ENCODE results near the gene MGLL.

The MGLL gene

GRCh38 chr3:127718916-127719290 lies 103.4 kb downstream of the MGLL start:
- no peak overlapping the region for H3K4me3 ChIP-seq
- H3K27ac ChIP-seq = no peak overlapping the region

GRCh38 chr3:127718245-127718915 lies 103.9 kb downstream of the MGLL start:
- no peak overlapping the region for H3K9ac ChIP-seq (ENCODE audit: insufficient read length)
- H3K36me3 ChIP-seq (ENCODE audit: insufficient read depth, low read length) = no peaks in the 10 kb centered on the region
- no peak for DNase-seq (ENCODE audit: low read depth, low spot score)
- H3K27ac ChIP-seq = no peak overlapping the region
- TF ChIP-seq FOXP2 (optimal IDR thresholded peaks at IDR 0.05; ENCODE audit: control extremely low read depth, extremely low read length, insufficient read depth) = no peak
- TF ChIP-seq POLR2AphosphoS5 (IDR thresholded peaks at IDR 0.05; ENCODE audit: borderline replicate concordance, low read depth, low read length) = no peak
- TF ChIP-seq EZH2 (IDR thresholded peaks at IDR 0.05) = no peak
- no peaks in the 10 kb centered on the region for H3K9me3 ChIP-seq (ENCODE audit: low read depth, low read length)
- no peak overlapping the region for H3K4me3 ChIP-seq

More at GRCh38 chr3:127718916-127719290, 103.4 kb downstream of the MGLL start:
- H3K36me3 ChIP-seq (ENCODE audit: insufficient read depth, low read length) = no peaks in the 10 kb centered on the region
- H3K9me3 ChIP-seq (ENCODE audit: low read depth, low read length) = no peaks in the 10 kb centered on the region
- H3K9ac ChIP-seq (ENCODE audit: insufficient read length) = no peak overlapping the region
- no peak for TF ChIP-seq FOXP2 (optimal IDR thresholded peaks at IDR 0.05; ENCODE audit: control extremely low read depth, extremely low read length, insufficient read depth)
- no peak for TF ChIP-seq EZH2 (IDR thresholded peaks at IDR 0.05)
- TF ChIP-seq POLR2AphosphoS5 (IDR thresholded peaks at IDR 0.05; ENCODE audit: borderline replicate concordance, low read depth, low read length) = no peak
- DNase-seq (ENCODE audit: low read depth, low spot score) = no peak

- Histone ChIP-seq H3K9ac (ENCODE audit: insufficient read length) (no peak overlapping the region), H3K36me3 (ENCODE audit: insufficient read depth, low read length) (no peaks in the 10 kb centered on the region), H3K9me3 (ENCODE audit: low read depth, low read length) (no peaks in the 10 kb centered on the region), H3K27ac (no peak overlapping the region), H3K4me3 (no peak overlapping the region)
- TF ChIP-seq EZH2 (IDR thresholded peaks at IDR 0.05) (no peak), FOXP2 (optimal IDR thresholded peaks at IDR 0.05; ENCODE audit: control extremely low read depth, extremely low read length, insufficient read depth) (no peak), POLR2AphosphoS5 (IDR thresholded peaks at IDR 0.05; ENCODE audit: borderline replicate concordance, low read depth, low read length) (no peak)
- DNase-seq (ENCODE audit: low read depth, low spot score) = no peak
Measured at GRCh38 chr3:127717357-127718244, 104.7 kb downstream of the MGLL start.

GRCh38 chr3:127716384-127716783 lies 105.9 kb downstream of the MGLL start:
- Histone ChIP-seq H3K27ac (no peak overlapping the region), H3K9ac (ENCODE audit: insufficient read length) (no peak overlapping the region), H3K36me3 (ENCODE audit: insufficient read depth, low read length) (no peaks in the 10 kb centered on the region), H3K9me3 (ENCODE audit: low read depth, low read length) (no peaks in the 10 kb centered on the region), H3K4me3 (no peak overlapping the region)
- no peak for TF ChIP-seq FOXP2 (optimal IDR thresholded peaks at IDR 0.05; ENCODE audit: control extremely low read depth, extremely low read length, insufficient read depth)
- no peak for TF ChIP-seq EZH2 (IDR thresholded peaks at IDR 0.05)
- TF ChIP-seq POLR2AphosphoS5 (IDR thresholded peaks at IDR 0.05; ENCODE audit: borderline replicate concordance, low read depth, low read length) = no peak
- DNase-seq (ENCODE audit: low read depth, low spot score) = no peak

GRCh38 chr3:127715532-127715931 lies 106.8 kb downstream of the MGLL start:
- Histone ChIP-seq H3K9ac (ENCODE audit: insufficient read length) (no peak overlapping the region), H3K36me3 (ENCODE audit: insufficient read depth, low read length) (no peaks in the 10 kb centered on the region), H3K27ac (no peak overlapping the region)

GRCh38 chr3:127714866-127715265 lies 107.4 kb downstream of the MGLL start:
- H3K4me3 ChIP-seq = no peak overlapping the region
- H3K36me3 ChIP-seq (ENCODE audit: insufficient read depth, low read length) = no peaks in the 10 kb centered on the region
- no peak overlapping the region for H3K27ac ChIP-seq
- H3K9me3 ChIP-seq (ENCODE audit: low read depth, low read length) = no peaks in the 10 kb centered on the region
- no peak for DNase-seq (ENCODE audit: low read depth, low spot score)
- H3K9ac ChIP-seq (ENCODE audit: insufficient read length) = no peak overlapping the region
- TF ChIP-seq EZH2 (IDR thresholded peaks at IDR 0.05) (no peak), POLR2AphosphoS5 (IDR thresholded peaks at IDR 0.05; ENCODE audit: borderline replicate concordance, low read depth, low read length) (no peak), FOXP2 (optimal IDR thresholded peaks at IDR 0.05; ENCODE audit: control extremely low read depth, extremely low read length, insufficient read depth) (no peak)

More at GRCh38 chr3:127715532-127715931, 106.8 kb downstream of the MGLL start:
- Histone ChIP-seq H3K9me3 (ENCODE audit: low read depth, low read length) (no peaks in the 10 kb centered on the region), H3K4me3 (no peak overlapping the region)
- no peak for DNase-seq (ENCODE audit: low read depth, low spot score)
- no peak for TF ChIP-seq POLR2AphosphoS5 (IDR thresholded peaks at IDR 0.05; ENCODE audit: borderline replicate concordance, low read depth, low read length)
- no peak for TF ChIP-seq FOXP2 (optimal IDR thresholded peaks at IDR 0.05; ENCODE audit: control extremely low read depth, extremely low read length, insufficient read depth)

- no peak for DNase-seq (ENCODE audit: low read depth, low spot score)
- no peak for TF ChIP-seq EZH2 (IDR thresholded peaks at IDR 0.05)
- TF ChIP-seq POLR2AphosphoS5 (IDR thresholded peaks at IDR 0.05; ENCODE audit: borderline replicate concordance, low read depth, low read length) = no peak
- no peak for TF ChIP-seq FOXP2 (optimal IDR thresholded peaks at IDR 0.05; ENCODE audit: control extremely low read depth, extremely low read length, insufficient read depth)
- Histone ChIP-seq H3K9ac (ENCODE audit: insufficient read length) (no peak overlapping the region), H3K9me3 (ENCODE audit: low read depth, low read length) (no peaks in the 10 kb centered on the region), H3K4me3 (no peak overlapping the region), H3K36me3 (ENCODE audit: insufficient read depth, low read length) (no peaks in the 10 kb centered on the region), H3K27ac (no peak overlapping the region)
Measured at GRCh38 chr3:127714125-127714571, 108.2 kb downstream of the MGLL start.

Data from SK-N-MC (cell line).